ENCODE data around the gene PPP1R37. TPM values are rescaled to one million over a fixed set of nuclear protein-coding genes. Genes with fewer than 3 reads are reported as not detected.

Gene PPP1R37
- polyA plus RNA-seq, 4 donors = 19.4 to 36.6 (median 32.4) TPM

GRCh38 chr19:45130236-45130635 lies 37.3 kb downstream of the PPP1R37 start:
- DNase-seq (ENCODE audit: low read depth in 4 of 4, low spot score in 2 of 4) = no peak

- DNase-seq (ENCODE audit: low read depth in 4 of 4, low spot score in 2 of 4) = no peak
Measured at GRCh38 chr19:45130888-45131615, 38.1 kb downstream of the PPP1R37 start.

GRCh38 chr19:45133661-45134060 lies 40.7 kb downstream of the PPP1R37 start:
- no peak for DNase-seq (ENCODE audit: low read depth in 4 of 4, low spot score in 2 of 4)

GRCh38 chr19:45135176-45135885 lies 42.4 kb downstream of the PPP1R37 start:
- no peak for DNase-seq (ENCODE audit: low read depth in 4 of 4, low spot score in 2 of 4)

- DNase-seq (ENCODE audit: low read depth in 4 of 4, low spot score in 2 of 4) = no peak
Measured at GRCh38 chr19:45136507-45137178, 43.7 kb downstream of the PPP1R37 start.

DNA sequence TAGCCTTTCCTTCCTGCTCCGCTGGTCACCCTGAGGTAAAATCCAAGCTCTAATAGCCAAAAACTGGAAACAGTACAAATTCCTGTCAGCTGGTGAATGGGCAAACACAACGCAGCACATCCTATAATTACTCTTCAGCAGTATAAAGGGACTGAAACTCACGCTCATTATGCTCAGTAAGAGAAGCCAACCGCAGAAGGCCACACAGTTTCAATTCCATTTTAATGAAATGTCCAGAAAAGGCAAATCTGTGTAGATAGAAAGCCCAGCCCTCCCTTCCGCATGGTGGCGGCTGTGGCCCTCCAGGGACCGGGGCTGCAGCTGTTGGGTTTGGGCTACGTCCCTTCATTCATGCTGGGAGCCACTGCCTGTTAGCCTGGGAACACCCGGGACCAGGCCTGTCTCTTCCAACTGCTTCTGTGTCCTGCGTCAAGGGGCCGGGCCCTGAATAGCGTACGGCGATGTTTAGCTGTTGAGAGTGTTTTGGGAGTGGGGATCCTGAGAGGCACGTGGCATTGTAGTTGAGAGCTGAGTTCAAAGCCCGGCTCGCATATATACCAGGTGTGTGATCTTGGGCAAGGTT lies 44.3 kb downstream of the PPP1R37 start:
- DNase-seq (ENCODE audit: low read depth in 4 of 4, low spot score in 2 of 4) = no peak

DNA sequence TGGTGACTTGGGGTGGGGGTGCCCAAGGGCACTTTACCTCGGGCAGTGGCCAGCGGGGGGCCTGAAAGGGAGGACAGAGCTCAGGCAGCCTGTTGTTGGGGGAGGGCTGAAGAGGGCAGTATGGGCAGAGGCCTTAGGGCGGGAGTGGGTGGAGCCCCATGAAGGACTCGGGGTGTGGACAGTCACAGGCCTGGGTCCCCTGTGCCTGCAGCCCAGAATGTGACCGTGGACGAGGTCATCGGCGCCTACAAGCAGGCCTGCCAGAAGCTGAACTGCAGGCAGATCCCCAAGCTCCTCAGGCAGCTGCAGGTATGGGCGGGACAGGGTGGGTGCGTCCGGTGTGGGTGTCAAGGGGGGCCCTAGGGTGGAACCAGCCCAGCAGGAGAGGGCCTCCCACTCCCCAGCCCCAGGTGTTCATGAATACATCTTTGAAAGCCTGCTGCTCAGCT lies 45.3 kb downstream of the PPP1R37 start:
- no peak for DNase-seq (ENCODE audit: low read depth in 4 of 4, low spot score in 2 of 4)

DNA sequence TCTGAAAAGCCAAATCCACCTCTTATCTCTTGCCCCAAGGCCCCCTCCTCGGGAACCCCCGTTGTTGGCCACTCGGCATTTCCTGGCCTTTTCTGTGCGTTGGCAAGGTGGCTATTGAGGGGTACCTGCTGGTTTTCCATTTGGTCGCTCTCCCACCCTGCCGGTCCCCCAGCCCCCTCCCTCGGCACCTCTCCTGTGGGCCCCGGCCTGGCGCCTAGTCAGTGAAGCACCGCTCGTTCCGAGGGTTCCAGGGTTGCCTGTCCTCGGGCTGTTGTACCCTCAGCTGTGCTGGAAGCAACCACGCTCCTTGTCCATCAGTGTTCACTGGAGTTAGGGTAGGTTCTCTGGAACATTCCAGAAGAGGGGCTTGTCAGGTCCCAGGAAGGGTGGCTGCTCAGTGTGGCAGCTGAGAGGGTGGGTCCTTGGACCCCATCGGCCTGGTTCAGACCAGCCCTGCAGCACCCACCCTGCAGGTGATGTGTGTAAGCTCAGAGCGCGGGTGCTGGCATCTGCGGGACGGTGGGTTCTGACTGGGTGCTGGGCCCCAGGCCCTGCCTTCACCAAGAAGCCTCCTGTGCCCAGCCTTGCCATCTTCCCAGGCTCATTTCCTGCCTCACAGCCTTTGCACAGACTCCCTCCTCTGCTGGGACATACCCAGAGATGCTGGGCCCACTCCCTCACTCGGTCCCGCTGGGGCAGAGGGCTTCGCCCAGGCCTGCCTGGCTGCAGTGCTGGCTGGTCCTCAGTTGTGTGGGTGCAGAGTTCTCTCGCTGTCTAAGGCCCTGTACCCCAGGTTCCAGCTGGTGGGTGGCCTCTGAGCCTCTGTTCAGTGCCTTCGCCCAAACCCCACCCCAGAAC lies 46.5 kb downstream of the PPP1R37 start:
- DNase-seq (ENCODE audit: low read depth in 4 of 4, low spot score in 2 of 4) = no peak

- DNase-seq (ENCODE audit: low read depth in 4 of 4, low spot score in 2 of 4) = no peak
Measured at GRCh38 chr19:45140144-45140503, 47.1 kb downstream of the PPP1R37 start.

DNA sequence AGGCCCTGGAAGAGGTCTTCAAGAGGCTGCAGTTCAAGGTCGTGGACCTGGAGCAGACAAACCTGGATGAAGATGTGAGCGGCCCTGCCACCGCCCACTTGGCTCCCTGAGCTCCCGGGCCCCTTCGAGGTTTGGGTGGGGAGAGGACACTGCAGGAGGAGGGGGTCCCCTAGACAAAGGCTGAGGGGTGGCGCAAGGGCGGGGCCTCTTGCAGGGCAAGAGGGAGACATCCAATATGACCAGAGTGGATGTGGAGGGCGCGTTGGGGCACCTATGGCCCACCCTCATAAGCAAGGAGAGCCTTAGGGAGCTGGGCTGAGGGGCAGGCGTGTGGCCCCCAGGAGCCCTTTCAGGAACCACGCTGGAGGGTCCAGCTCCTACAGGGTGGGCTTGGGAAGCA lies 47.6 kb downstream of the PPP1R37 start:
- DNase-seq (ENCODE audit: low read depth in 4 of 4, low spot score in 2 of 4) = no peak

DNA sequence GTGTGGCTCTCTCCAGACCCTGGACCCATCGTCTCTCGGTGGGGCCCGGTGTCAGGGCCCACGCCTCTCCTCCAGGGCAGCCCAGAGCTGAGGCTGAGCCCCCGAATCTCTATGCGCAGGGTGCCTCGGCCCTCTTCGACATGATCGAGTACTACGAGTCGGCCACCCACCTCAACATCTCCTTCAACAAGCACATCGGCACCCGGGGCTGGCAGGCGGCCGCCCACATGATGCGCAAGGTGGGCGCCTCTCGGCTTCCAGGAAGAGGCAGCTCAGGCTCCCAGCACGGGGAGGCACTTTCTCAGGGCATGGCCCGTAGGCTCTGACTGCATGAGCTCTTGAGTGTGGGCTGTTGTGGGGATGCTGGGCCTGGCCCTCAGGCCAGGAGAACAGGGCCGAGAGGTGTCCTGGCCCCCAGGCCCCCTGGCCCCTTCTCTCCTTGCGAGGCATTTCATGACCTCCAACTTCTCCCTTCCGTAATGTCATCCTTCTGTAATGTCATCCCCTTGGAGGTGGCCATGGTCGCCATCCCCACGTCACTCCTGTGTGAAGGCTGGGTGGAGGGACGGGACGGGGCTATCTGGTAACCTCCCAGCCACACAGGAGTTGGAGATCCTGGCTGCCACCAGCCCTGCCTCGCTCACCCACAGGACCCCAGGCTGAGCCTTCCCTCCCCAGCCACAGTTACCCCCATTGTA lies 48.4 kb downstream of the PPP1R37 start:
- no peak for DNase-seq (ENCODE audit: low read depth in 4 of 4, low spot score in 2 of 4)

DNA sequence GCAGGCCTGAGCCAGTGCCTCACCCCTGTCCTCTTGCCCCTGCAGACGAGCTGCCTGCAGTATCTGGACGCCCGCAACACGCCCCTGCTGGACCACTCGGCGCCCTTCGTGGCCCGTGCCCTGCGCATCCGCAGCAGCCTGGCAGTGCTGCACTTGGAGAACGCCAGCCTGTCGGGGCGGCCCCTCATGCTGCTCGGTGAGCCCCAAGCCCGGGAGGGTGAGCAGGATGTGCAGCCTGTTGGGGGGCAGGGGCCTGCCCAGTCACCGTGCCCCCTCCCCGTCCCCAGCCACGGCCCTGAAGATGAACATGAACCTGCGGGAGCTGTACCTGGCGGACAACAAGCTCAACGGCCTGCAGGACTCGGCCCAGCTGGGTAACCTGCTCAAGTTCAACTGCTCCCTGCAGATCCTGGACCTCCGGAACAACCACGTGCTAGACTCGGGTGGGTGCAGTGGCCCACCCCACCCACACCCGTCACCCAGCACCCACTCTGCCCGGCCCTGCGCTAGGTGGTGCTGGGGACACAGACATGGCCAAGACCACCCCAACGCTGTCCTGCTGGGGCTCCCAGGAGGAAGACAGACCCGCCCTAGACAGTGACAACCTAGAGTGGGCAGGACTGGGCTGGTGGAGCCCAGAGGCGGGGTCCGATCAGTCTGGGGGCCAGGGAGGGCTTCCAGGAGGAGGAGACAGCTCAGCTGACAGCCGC lies 49.2 kb downstream of the PPP1R37 start:
- no peak for DNase-seq (ENCODE audit: low read depth in 4 of 4, low spot score in 2 of 4)

DNA sequence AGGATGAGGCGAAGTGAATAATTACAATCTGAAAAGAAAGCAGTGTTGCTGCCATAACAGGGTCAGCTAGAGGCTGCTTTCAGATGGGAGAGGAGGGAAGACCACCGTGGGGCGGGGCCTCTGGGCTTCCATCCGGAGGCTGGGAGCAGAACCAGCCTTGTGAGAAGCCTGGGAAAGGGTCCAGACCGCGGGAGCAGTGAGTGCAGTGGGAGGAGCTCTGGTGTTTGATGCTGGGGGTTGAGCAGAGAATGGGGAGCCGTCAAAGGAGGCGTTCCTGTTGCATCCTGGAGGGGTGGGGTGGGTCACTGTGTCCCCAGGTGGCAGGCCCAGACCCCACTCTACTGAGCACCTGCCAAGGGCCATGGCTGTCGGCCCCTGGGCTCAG lies 49.7 kb downstream of the PPP1R37 start:
- DNase-seq (ENCODE audit: low read depth in 4 of 4, low spot score in 2 of 4) = no peak

- no peak for DNase-seq (ENCODE audit: low read depth in 4 of 4, low spot score in 2 of 4)
Measured at GRCh38 chr19:45144431-45145269, 51.7 kb downstream of the PPP1R37 start.

DNA sequence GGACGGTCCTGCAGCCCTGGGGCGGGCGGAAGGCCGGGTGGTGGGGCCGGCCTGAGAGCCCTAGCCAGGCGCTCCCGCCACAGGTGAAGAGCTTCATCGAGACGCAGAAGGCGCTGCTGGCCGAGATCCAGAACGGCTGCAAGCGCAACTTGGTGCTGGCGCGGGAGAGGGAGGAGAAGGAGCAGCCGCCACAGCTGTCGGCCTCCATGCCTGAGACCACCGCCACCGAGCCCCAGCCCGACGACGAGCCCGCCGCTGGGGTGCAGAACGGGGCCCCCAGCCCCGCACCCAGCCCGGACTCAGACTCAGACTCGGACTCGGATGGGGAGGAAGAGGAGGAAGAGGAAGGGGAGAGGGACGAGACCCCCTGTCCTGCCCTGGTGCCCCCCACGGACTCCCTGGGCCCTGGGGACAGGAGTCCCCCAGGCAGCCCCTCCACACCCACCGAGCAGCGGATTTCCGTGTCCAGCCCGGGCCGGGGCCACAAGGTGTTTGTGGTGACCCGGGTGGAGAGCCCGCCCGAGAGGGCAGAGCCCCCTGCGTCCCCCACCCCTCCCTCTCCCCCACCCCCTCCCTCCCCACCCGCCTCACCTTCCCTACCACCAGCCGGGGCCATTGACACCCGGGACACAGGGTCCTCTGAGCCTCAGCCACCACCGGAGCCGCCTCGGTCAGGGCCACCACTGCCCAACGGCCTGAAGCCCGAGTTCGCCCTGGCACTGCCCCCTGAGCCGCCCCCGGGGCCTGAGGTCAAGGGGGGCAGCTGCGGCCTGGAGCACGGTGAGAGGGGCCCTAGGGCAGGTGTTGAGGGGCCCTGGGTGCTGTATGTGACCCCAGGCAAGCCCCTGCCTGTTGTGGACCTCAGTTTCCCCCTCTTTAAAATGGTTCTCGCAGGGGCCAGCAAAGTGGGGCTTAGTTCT lies 52.6 kb downstream of the PPP1R37 start:
- DNase-seq (ENCODE audit: low read depth in 4 of 4, low spot score in 2 of 4) = no peak

GRCh38 chr19:45146251-45146650 lies 53.3 kb downstream of the PPP1R37 start:
- DNase-seq (ENCODE audit: low read depth in 4 of 4, low spot score in 2 of 4) = no peak

GRCh38 chr19:45146741-45147205 lies 53.8 kb downstream of the PPP1R37 start:
- DNase-seq (ENCODE audit: low read depth in 4 of 4, low spot score in 2 of 4) = no peak
